ENCODE results near the gene OPCML.

Gene OPCML

DNA sequence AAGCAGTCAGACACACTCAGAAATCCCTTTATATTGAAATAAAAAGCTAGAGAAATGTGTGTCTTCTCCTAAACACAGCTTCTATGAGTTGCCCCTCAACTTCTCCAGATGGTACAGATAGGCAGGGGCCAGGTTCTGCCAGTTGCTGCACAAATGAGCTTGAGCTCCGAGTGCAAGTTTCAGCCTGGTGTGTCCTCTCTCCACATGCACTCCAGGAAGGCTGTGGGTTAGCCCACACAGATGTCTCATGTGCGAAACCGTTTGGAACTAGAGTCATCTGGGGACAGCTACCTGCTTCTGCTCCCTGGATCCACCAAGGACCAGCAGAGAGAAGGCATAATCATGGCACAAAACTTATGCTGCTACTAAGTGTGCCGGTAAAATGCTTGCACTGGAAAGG, 812.6 kb downstream of the OPCML start:
- no peak for DNase-seq (ENCODE audit: low spot score)

DNA sequence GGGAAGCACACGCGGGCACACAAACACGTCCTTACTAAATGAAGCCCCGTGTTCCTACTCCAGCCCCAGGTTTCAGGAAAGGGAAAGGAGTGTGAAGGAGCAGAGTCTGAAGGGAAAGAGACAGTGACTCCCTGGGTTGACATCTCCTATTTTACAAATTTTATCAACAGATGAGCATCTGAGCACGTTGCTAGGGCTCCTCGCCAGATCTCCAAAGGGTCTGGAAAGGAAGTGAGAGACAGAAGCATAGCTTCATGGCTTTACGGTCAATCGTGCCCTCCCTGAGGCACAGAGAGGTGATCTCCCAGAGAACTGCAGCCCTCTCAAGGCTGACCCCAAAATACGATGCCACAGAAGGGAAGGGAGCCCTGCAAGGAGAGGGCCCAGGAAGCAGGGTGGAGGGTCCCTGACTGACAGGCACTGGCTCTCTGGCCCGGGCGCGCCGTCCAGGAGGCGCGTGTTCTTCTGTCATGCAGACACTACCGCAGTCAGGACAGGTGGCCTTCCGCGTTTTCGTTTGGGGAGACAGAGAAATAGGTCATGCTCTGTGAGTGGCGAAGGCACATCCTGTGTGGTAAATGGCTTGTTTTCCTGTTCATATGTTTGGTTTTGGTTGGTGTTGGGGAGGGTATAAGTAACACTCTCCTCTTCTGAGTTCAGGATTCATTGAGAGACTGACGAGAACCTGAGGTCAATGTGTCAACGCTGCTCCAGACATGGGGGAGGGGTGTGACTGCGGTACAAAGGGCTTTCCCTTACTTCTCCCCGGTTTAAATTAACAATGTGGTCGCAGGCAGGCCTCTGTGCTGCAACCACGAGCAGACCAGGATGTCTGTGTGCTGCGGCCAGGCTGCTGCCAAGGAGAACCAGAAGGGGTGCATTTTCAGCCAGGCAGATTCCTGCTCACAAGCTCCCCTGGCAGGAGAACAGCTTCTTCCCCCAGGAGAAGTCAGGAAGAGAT, 813.3 kb downstream of the OPCML start:
- no peak for DNase-seq (ENCODE audit: low spot score)

DNA sequence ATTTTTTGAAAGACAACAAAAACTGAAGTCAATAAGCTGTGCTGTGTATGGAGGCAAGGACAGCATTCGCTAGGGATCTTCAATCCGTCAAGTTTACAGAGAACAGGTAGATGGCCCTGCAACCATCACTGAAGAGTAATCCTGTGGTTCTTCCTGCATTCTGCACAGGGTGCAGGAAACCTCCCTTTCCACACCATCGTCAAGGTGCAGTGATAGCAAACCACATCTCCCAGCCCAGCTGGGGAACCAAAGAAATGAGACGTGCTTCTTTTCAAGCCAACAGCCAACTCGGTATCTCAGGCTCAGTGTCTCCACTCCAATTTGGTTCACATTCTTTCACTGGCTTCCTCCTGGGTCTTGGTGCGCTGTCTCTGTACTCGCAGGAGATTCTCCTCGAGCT, 814.5 kb downstream of the OPCML start:
- no peak for DNase-seq (ENCODE audit: low spot score)

DNA sequence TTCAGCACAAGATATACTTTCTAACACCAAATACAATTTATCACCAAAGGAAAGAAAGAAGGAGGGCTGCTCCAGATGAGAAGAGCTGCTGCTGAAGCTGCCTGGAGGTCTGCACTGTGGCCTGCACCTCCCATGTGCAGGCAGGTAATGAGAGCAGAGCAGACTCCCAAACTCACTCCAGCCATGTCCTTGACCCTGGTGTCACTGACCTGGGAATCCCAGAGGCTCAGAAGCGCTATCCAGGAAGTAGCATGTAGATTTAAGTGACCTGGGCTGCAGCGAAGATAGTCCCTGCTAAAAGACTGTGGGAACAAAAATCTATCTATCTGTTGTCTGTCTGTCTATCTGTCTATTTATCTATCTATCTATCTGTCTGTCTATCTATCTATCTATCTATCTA, 816.3 kb downstream of the OPCML start:
- DNase-seq (ENCODE audit: low spot score) = no peak

DNA sequence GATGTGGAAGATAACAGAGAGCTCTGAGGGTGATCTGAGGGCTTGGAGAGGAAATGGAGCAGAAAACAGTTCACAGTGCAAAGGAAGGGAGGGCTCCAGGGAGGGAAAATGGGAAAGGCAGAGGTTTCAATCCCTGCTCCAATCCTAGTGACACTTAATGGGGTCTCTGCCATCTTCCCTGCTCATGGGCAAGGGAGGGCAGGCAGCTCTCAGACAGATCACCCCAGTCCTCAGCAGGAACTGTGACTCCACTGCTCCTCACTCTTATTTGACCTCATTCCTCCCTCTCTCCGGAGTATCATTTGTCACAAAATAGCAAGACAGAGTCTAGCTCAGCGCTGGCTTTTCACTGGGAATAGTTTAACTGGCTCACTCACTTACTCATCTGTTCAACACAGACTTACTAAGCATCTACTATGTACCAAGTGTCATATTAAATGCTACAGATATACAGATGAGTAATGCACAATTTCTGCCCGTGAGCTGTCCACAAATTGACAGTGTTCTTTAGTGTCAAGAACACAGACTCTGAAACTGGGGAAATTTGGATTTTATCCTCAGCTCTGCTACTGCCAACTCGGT, 817.4 kb downstream of the OPCML start:
- no peak for DNase-seq (ENCODE audit: low spot score)

DNA sequence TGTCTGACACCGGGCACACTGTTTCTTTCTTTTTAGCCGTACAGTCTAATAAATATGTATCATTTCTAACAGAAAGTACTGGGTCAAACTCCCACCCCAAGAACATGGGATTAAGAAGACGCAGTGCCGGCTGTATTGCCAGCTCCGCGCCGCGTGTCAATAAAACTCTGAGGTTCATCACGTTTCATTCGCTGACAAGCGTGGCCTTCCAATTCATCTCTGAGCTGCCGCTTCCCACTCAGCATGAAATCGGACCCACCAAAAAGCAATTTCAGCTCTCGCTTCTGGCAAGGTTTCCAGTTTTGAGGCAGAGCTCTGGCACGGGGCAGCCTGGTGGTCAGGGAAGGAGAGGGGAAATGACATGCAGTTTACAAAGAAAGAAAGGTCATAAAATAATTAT, 819.8 kb downstream of the OPCML start:
- DNase-seq (ENCODE audit: low spot score) = no peak

DNA sequence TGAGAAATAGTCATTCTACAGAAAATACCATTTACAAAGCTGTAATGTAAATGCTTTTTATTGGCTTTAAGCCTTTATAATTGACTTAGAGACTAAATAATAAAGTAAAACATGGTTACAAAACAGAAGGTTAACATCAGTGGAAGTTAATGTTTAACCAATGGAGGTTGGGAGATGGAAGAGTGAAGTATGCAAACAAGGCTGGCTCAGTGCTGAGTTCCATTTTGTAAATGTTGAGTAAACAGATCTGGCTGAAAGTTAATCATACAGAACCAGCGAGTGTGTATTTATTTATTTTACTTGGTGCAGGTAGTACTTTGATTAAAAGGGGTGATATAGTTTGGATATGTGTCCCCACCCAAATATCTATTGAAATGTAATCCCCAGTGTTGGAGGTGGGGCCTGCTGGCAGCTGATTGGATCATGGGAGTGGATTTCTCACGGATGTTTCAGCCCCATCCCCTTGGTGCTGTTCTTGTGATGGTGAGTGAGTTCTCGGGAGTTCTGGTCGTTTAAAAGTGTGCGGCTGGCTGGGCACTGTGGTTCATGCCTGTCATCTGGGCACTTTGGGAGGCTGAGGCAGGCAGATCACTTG, 827.4 kb downstream of the OPCML start:
- no peak for DNase-seq (ENCODE audit: low spot score)

DNA sequence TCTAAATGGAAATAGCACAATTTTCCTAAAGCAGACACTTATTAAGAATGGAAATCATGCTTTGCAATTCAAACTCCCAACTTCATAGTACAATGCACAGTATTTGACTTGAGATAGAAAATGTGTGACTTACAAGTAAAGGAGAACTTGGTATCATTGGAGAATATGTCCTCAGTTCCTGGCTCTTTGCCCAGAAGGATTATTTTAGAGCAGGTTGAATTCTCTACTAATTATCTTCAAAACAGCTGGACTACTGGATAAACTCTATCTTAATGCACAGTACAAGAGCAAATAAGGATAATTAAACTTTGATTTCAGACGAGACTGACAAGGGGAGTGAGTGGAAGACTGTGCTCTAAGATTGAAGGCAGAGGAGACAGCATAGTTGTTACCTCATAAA, 839.4 kb downstream of the OPCML start:
- no peak for DNase-seq (ENCODE audit: low spot score)

DNA sequence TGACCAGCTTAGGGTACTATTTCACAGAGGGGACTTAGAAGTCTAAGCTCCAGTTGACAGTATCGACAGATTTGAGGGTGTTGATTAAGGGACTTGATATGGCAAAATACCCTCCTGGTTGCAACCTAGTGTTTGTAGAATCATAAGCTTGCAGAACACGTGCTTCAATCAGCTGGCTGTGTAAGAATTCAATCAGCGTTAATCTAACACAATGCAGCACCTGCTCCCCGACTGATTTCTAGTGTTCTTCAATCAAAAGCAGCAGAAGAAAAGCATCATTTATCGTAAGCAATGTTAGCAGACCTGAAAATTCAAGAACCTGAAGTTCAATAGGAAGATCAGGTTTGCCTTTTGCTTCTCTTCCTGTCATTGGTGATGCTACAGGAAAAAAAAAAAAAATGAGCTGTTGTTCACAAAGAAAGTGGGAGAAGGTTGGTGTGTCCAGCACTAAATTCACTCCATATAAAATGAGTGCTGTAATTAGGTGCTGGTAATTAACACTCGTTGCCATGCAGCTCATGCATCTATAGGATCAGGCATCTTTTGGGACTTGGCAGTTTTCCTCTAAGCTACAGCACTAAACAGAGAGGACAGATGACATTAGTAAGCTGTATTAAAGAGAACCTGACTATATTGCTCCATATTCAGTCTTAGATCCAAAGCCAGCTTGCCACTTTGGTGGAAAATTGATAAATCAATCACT, 840.3 kb downstream of the OPCML start:
- no peak for DNase-seq (ENCODE audit: low spot score)

DNA sequence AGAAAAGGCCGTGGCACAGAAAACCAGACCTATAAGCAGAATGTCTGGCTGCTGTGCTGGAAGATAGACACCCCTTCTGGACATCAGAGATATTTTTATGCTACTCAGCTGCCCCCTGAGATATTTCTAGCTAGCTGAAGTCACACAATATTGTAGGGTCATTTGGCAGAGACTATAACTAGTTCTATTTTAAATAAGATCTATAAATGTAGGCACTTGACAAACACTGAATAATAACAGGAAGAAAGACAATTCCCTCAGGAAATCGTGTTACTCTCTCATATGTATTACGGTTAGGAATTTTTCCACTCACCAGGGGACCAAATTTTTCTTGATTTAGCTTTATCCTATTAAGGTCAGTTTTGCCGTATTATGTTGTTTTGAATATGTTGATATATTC, 845.4 kb downstream of the OPCML start:
- DNase-seq (ENCODE audit: low spot score) = no peak

DNA sequence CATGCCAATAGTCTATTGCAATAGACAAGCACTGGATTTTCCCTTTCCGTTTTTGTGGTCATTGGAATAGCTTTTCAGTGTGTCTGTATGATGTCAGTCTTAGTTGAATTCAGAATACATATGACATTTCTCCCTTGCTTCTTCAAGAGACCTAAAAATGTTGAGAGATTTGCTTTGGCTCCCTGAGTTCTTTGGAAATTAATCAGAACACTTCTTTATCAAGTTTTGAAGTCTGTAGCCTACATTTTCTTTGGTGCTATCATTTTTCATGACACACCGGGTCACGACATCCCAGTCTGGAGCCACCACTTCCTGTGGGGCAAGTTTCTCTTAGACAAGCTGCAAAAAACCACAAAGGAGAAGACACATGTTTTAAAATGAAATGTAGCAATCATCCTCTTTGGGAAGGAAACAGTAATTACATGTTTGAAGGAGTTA, 847.1 kb downstream of the OPCML start:
- no peak for DNase-seq (ENCODE audit: low spot score)

DNA sequence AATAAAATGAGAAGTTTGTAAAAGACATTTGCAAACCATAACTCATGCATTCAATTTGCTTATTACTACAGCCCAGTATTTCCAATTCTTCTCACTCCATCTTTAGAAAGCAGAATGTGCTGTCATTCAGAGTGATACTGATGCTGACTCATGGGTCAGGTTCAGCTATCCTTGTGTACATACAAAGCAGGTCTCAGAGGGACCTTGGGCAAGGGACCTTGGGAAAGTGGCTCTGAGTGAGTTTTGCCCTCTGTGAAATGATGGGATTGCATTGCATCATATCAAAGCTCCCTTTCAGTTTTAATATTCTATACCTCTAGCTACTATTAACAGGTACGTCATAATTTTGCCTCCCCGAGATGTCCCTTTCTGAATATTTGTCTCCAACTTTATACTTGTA, 848.7 kb downstream of the OPCML start:
- no peak for DNase-seq (ENCODE audit: low spot score)

DNA sequence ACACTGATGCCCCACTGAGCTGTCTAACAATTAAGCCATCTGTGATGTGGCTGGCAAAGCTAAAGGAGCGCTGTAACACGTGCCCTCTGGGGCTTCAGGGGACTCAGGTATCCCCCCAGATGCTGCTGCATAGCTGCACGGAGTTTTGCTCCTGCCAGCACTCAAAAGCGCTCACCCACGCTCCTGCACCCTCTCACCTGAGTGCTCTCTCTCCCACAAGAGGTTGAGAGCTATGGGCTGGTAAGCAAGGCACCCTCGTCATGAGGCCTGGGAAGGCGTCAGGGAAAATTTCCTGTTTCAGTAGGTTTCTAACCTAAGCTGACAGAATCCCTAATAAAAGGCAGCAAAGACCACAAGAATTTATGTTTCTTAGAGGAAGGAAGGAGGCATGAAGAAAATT, 850.3 kb downstream of the OPCML start:
- DNase-seq (ENCODE audit: low spot score) = no peak

DNA sequence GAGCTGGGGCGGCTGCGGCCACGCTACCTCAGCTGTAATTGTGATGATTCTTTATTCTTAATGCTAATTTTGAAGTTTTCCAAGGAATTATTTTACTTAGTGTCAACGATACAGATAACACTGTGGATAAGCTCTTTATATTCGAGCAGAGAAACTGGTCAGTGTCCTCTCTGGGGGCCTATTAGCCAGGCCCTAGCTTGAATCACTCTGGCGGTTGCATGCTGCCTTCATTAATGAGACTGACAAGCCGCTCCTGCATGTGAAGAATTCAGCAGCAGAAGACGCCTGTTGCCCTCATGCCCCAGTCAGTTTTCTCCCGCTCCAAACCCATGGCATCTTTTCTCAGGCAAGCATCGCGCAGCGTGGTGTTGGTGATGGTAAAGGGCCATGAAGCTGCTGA, 851.7 kb downstream of the OPCML start:
- no peak for DNase-seq (ENCODE audit: low spot score)

DNA sequence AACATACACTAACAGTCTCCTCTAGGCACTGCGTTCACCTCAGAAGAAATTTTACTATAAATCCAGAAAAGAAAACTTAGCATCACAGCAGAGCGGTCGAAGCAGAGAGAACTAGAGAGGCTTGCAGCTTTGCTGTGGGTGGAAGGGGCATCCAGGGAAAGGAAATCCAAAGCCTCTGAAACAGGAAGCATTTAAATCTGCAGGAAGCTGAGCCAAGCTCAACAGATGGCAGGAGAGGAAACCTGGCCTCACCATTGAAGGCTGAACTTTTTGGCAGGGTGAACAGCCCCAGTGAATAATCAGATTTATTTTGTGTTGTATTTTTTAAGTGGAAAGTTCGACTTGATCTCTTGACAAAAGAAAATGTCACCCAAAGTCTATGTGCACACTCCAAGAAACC, 858.1 kb downstream of the OPCML start:
- DNase-seq (ENCODE audit: low spot score) = no peak

DNA sequence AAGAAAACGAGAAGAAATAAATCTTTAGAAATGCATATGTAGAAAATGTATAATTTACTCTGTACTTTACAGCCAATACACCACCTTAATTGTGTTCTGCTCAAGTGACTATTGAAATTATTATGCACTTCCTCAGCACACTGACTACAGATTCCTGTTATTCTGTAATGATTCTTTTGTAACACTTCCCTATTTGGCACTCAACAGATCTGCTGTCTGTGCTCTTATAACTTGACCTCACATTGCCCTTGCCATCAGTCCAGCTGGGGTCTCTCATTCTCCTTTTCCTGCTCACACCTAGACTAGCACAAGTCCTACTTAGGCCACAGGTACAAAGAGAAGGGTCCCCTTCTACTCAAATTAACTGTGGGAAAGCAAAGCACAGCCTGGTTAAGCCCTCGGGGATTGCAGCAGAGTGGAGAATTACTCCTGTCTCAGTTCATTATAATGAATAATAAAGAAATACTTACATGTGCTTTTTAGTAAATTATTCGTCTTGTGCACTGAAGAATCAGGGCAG, 860.4 kb downstream of the OPCML start:
- DNase-seq (ENCODE audit: low spot score) = no peak

DNA sequence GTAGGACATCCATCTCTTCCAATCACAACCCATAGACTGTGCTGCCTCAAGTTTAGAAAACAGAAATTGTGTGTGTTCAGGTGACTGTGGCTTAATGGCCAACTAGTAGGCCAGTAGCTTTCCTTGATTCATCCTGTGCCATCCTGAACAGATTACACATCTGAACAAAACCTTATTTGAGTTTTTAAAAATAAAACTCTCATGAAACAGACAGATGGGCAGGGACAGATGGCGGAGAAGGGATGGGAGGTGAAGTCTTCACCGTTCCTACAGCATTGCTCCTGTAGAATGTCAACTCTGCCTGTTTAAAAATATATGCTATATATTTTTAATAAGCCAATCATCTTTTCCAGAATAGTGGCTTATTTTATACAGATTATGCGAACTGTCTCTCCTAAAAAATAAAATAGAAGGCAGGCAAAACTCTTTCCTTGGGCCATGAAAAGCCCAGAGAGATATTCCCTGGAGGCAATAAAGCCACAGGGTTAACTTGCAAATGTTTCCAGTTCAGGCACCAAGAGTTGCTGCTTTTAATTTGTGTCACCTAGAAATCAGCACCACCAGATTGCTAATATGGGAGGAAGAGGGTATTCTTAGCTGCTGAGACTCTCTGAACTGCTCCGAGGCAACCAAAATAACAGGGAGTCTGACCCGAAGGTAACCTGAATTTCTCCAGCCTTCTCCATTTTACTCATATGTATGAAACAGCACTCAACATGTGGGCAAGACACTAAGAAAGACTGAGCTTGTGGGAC, 861.2 kb downstream of the OPCML start:
- no peak for DNase-seq (ENCODE audit: low spot score)

DNA sequence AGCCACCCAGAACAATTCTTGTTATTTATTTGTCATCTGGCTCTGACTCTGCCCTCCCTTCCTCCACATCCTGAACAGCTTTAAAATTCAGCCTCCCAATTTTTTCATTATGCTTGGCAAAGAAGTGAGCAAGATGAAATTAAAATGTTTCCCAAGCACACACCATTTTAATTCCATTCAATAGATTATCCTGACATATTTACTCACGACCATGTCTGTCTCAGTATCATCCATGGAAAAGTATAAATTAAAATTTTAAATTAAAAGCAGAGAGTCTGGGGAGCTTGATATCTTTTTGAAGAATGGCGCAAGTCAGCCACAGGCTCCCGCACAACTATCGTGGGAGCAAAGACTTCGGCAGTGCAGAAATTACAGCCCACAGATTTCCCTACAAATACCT, 862.4 kb downstream of the OPCML start:
- no peak for DNase-seq (ENCODE audit: low spot score)

DNA sequence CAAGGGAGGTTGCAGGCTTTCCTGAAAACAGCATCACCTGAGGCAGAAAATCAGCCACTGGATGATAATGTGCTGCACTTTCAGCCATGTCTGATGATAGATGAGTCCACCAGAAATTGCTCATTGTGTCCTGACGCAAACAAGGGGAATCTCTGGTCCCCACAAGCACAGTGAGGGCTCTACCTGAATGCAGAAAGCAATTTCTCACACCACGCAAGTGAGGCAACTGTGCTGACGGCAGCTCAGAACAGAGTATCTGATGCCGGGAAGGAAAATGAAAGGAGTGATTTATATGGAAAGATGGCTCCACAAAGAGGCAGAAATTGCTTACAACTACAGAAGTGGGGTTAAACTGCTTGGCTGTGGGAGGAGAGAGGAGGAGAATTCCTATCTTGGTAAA, 867.1 kb downstream of the OPCML start:
- DNase-seq (ENCODE audit: low spot score) = no peak

DNA sequence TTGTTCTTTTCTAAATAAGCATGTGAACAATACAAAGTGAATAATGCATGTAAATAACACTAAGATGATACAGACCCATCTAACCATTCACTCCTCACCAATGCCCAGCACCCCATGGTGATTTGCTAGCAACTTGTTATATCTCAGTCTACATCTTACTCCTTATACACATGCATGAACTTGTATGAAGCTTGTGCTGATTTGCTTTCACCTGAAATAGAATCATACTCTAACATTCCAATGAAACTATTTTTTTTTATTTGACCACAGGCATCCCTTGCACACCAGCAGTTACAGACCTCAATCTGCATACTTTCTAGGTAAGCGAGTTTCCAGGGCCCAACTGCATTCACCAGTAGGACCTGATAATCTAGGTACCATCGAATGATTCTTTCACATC, 873.6 kb downstream of the OPCML start:
- no peak for DNase-seq (ENCODE audit: low spot score)

DNA sequence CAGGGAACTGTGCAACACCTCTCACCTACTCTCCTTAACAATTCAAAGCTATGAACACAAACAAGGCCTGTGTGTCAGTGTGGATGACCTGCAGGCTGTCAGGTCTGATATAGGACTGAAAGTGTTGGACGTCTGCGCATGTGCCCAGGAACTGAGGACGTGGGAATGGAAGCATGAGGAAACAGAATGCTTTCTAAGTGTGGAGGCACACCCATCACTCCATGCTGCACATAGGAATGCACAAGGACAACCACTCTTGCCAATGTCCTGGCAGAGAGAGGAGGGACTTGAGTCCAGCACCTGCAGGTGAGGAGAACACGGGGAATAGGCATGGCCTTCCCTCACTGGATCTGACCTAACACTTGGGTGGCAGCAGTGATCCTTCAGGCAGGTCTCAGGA, 874.3 kb downstream of the OPCML start:
- no peak for DNase-seq (ENCODE audit: low spot score)

Data from globus pallidus (tissue), 1 donor.